H1 (cell line): Measurements from ENCODE around the gene PTGES3L. TPM values are rescaled to one million over a fixed set of nuclear protein-coding genes. Genes with fewer than 3 reads are reported as not detected.

Experiments
- ASH2L ChIP-seq: fragments of 200-600, 300-600 bp; sonication (generic); IDR thresholded peaks from one replicate; pipeline ENCODE4 v1.7.1; 2017; ENCODE audit warnings: low read length
- BRCA1 ChIP-seq: IDR thresholded peaks from 2 replicates; pipeline ENCODE4 v1.6.1; 2012; ENCODE audit warnings: low read depth, low read length, improper control_type of control experiment
- CREB1 ChIP-seq: IDR thresholded peaks from 2 replicates; pipeline ENCODE4 v1.6.1; 2012; ENCODE audit warnings: inconsistent platforms
- CTBP2 ChIP-seq: IDR thresholded peaks from 2 replicates; pipeline ENCODE4 v1.7.0; 2011; ENCODE audit warnings: borderline replicate concordance, mild to moderate bottlenecking, moderate library complexity, mixed read lengths, low read length; ENCODE audit not compliant: insufficient read depth, insufficient read length
- CTCF ChIP-seq, 3 experiments: IDR thresholded peaks; 1 replicate in 2 of 3; 2 replicates in 1 of 3; pipeline versions ENCODE4 v1.5.1 to v1.6.1; 2011; ENCODE audit warnings: low read length in 3 of 3, mild to moderate bottlenecking in 3 of 3, inconsistent platforms in 2 of 3, low read depth in 1 of 3, moderate library complexity in 1 of 3; ENCODE audit not compliant: insufficient read depth in 1 of 3; ENCODE audit errors: control extremely low read depth in 1 of 3
- HDAC2 ChIP-seq, 2 experiments: fragments of 300-600 bp in 1 of 2; sonication (generic) in 1 of 2; IDR thresholded peaks; 2 replicates each; pipeline ENCODE4 v1.6.1; 2011 to 2012; ENCODE audit warnings: low read depth in 2 of 2, low read length in 2 of 2, mild to moderate bottlenecking in 2 of 2, moderate library complexity in 2 of 2, borderline replicate concordance in 1 of 2, inconsistent platforms in 1 of 2
- JUN ChIP-seq: IDR thresholded peaks from 2 replicates; pipeline ENCODE4 v1.6.1; 2011; ENCODE audit warnings: low read depth, mild to moderate bottlenecking, improper control_type of control experiment, low read length
- JUND ChIP-seq: IDR thresholded peaks from 2 replicates; pipeline ENCODE4 v1.6.1; 2011; ENCODE audit warnings: mild to moderate bottlenecking, improper control_type of control experiment, low read length
- PHF8 ChIP-seq: fragments of 200-600 bp; sonication (generic); conservative IDR thresholded peaks from 2 replicates; pipeline ENCODE4 v1.7.1; 2012; ENCODE audit warnings: low read depth, mild to moderate bottlenecking, inconsistent platforms, low read length, moderate library complexity
- RFX5 ChIP-seq: IDR thresholded peaks from 2 replicates; pipeline ENCODE4 v1.6.1; 2011; ENCODE audit warnings: low read depth, low read length, improper control_type of control experiment, borderline replicate concordance
- RNF2 ChIP-seq: fragments of 200-900, 300-1000 bp; sonication (generic); IDR thresholded peaks from 2 replicates; pipeline ENCODE4 v1.7.1; 2016; ENCODE audit warnings: borderline replicate concordance, low read depth, mild to moderate bottlenecking, antibody characterized with exemption, low read length; ENCODE audit not compliant: poor library complexity, severe bottlenecking; ENCODE audit errors: missing control alignments
- RXRA ChIP-seq: IDR thresholded peaks from 2 replicates; pipeline ENCODE4 v1.6.1; 2011; ENCODE audit warnings: low read depth, mild to moderate bottlenecking, low read length, moderate library complexity; ENCODE audit not compliant: insufficient read depth
- SAP30 ChIP-seq: fragments of 300-600 bp; sonication (generic); IDR thresholded peaks from 2 replicates; pipeline ENCODE4 v1.7.1; 2012; ENCODE audit warnings: low read length, moderate library complexity, mild to moderate bottlenecking, inconsistent platforms; ENCODE audit not compliant: insufficient read depth, insufficient replicate concordance
- SIN3A ChIP-seq, 2 experiments: IDR thresholded peaks in 1 of 2; conservative IDR thresholded peaks in 1 of 2; 2 replicates each; pipeline ENCODE4 v1.6.1; 2011 to 2012; ENCODE audit warnings: low read length in 2 of 2, improper control_type of control experiment in 1 of 2, low read depth in 1 of 2, mild to moderate bottlenecking in 1 of 2
- SIRT6 ChIP-seq: IDR thresholded peaks from one replicate; pipeline ENCODE4 v1.7.1; 2012; ENCODE audit warnings: low read length, inconsistent platforms
- SP1 ChIP-seq: IDR thresholded peaks from 2 replicates; pipeline ENCODE4 v1.6.1; 2011; ENCODE audit warnings: low read depth, low read length
- SRF ChIP-seq: IDR thresholded peaks from 2 replicates; pipeline ENCODE4 v1.6.1; 2011; ENCODE audit warnings: mild to moderate bottlenecking, low read depth, low read length, moderate library complexity
- TEAD4 ChIP-seq: IDR thresholded peaks from 2 replicates; pipeline ENCODE4 v1.6.1; 2012; ENCODE audit warnings: low read depth, low read length, inconsistent platforms, mixed read lengths
- polyA plus RNA-seq, 7 experiments: library from polyadenylated mRNA; depleted of rRNA in 3 of 7; stranded (reverse) in 5 of 7; unstranded in 2 of 7; fragments of >200 nt in 5 of 7; fragments of 200-250 nt in 2 of 7; gene quantifications; 1 replicate in 5 of 7; 2 replicates in 1 of 7; 4 replicates in 1 of 7; pipeline versions ENCODE4 v1.2.1 to v1.2.3, GENCODE V29; 2011 to 2013; ENCODE audit warnings: missing spikeins in 2 of 7, mixed read lengths in 2 of 7
- total RNA-seq: library from RNA; stranded (reverse); fragmentation: NEBNext Ultra II Directional; extraction: Animal tissue kit (Norgen Biotek cat#: 25700); gene quantifications from 2 replicates; pipeline ENCODE4 v1.2.1, GENCODE V29; 2021
- TF ChIP-seq, protein P1 (sequence below): IDR thresholded peaks from 2 replicates; pipeline ENCODE4 v1.6.1; 2012; ENCODE audit warnings: inconsistent platforms
- TF ChIP-seq, protein P2 (sequence below): IDR thresholded peaks from 2 replicates; pipeline ENCODE4 v1.6.1; 2012; ENCODE audit warnings: inconsistent platforms

The PTGES3L gene
- total and polyA plus RNA-seq, 2 of the 8 experiments (the other 6 are each of a cell fraction or from before 2014, with no cell fraction given) = 3.0 to 3.6 TPM

DNA sequence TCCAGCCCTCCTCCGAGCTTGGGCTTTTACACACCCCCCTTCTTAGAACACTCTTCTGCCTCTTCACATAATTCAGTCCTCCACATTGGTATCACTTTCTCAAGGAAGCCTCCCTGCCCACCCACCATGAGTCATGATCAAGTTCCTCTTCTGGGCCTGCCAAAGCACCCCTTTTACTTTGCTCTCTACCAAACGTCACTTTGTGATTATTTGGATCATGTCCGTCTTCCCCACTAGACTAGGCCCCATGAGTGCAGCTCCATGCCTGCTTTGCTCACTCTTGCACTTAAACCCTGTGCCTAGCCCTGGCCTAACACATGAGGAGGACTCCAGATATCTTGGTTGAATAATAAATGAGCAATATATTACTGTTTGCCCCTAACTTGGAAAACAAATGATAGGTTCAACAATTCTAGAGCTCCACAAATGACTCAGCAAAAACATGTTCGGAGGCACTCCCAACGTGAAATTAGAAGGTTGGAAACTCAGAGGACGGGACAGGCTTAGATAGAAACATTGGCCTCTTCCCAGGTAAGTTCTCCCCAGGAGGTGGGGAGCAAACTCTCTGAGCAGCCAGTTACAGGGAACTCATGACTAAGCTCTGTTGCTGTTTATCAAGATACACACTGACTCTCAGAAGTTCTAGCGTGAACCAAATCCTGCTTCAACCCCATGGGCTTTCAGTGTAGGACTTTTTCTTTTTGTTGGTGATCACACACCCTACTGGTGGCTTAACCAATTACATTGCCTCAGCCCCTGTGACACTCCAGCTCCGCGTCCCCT is 51.0 kb downstream of the PTGES3L start (continued):
- TF ChIP-seq TEAD4 (no peak), RNF2 (no peak), CREB1 (no peak), SAP30 (no peak), SRF (no peak), RFX5 (no peak), JUN (no peak), CTCF (IDR thresholded peaks at IDR 0.05; ENCODE audit: control extremely low read depth in 1 of 3, insufficient read depth in 1 of 3, low read depth in 1 of 3, low read length in 3 of 3) (peak; percentile 38 to 65 (median 62)), JUND (0 out of 2 replicates have a peak, but pooled peaks have one; percentile 6), CTBP2 (no peak), SIN3A (conservative IDR thresholded peaks at IDR 0.05 in 1 of 2, IDR thresholded peaks at IDR 0.05 in 1 of 2; ENCODE audit: low read depth in 1 of 2, low read length in 2 of 2) (no peak), RXRA (no peak), HDAC2 (IDR thresholded peaks at IDR 0.05; ENCODE audit: borderline replicate concordance in 1 of 2, low read depth in 2 of 2, low read length in 2 of 2) (no peak), SP1 (no peak), SIRT6 (no peak), ASH2L (peak; percentile 27), PHF8 (no peak), BRCA1 (no peak)
- TF ChIP-seq, protein P1, sequence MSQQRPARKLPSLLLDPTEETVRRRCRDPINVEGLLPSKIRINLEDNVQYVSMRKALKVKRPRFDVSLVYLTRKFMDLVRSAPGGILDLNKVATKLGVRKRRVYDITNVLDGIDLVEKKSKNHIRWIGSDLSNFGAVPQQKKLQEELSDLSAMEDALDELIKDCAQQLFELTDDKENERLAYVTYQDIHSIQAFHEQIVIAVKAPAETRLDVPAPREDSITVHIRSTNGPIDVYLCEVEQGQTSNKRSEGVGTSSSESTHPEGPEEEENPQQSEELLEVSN = no peak
- TF ChIP-seq, protein P2, sequence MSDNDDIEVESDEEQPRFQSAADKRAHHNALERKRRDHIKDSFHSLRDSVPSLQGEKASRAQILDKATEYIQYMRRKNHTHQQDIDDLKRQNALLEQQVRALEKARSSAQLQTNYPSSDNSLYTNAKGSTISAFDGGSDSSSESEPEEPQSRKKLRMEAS = no peak
